CD8-positive, alpha-beta memory T cell (primary cell): ENCODE results near the gene IMMP1L. TPM values are rescaled to one million over a fixed set of nuclear protein-coding genes. Genes with fewer than 3 reads are reported as not detected.

ENCODE experiments used
- CTCF ChIA-PET: fragments of 350-600 bp; sonication (Branson Sonifier 250); formaldehyde crosslinking; loops from one replicate; lab custom pipeline; 2021; ENCODE audit warnings: antibody characterized with exemption; lab: Charles Lee
- POLR2A ChIA-PET: fragments of 350-600 bp; sonication (Branson Sonifier 250); formaldehyde crosslinking; loops from one replicate; lab custom pipeline; 2021; ENCODE audit warnings: antibody characterized with exemption; lab: Charles Lee
- DNase-seq, 5 donors: peaks; one replicate each; pipeline versions ENCODE4 v3.0.0 to v3.0.0-alpha.2; 2020 to 2022; ENCODE audit warnings: mixed read lengths in 1 of 5
- H3K27ac ChIP-seq: one replicate; pipeline ENCODE4 v1.7.0; 2013; ENCODE audit warnings: low read depth, mild to moderate bottlenecking, low read length, moderate library complexity
- H3K27me3 ChIP-seq: 2 replicates; pipeline ENCODE4 v1.7.0; 2013; ENCODE audit warnings: low read length, mild to moderate bottlenecking; ENCODE audit not compliant: insufficient read depth, poor library complexity, severe bottlenecking
- H3K36me3 ChIP-seq: 2 replicates; pipeline ENCODE4 v1.7.0; 2013; ENCODE audit warnings: mild to moderate bottlenecking, low read length, moderate library complexity; ENCODE audit not compliant: insufficient read depth
- H3K4me1 ChIP-seq: 2 replicates; pipeline ENCODE4 v1.7.0; 2013; ENCODE audit warnings: mild to moderate bottlenecking, low read length, moderate library complexity; ENCODE audit not compliant: insufficient read depth
- H3K4me3 ChIP-seq: 2 replicates; pipeline ENCODE4 v1.7.0; 2013; ENCODE audit warnings: mild to moderate bottlenecking, low read length
- H3K9me3 ChIP-seq: 2 replicates; pipeline ENCODE4 v1.7.0; 2013; ENCODE audit warnings: mild to moderate bottlenecking, low read length
- H3K27ac Mint-ChIP-seq, 8 donors: one replicate each; pipeline ENCODE4 v1.8.0; 2020 to 2021; ENCODE audit warnings: mixed read lengths in 8 of 8, mild to moderate bottlenecking in 6 of 8, inconsistent platforms in 3 of 8, moderate library complexity in 3 of 8
- H3K27me3 Mint-ChIP-seq, 2 donors: one replicate each; pipeline ENCODE4 v1.8.0; 2020 to 2021; ENCODE audit warnings: mixed read lengths in 2 of 2, mild to moderate bottlenecking in 1 of 2, moderate library complexity in 1 of 2
- H3K36me3 Mint-ChIP-seq, 3 donors: one replicate each; pipeline ENCODE4 v1.8.0; 2020 to 2021; ENCODE audit warnings: mixed read lengths in 3 of 3, inconsistent platforms in 1 of 3, mild to moderate bottlenecking in 1 of 3
- H3K4me1 Mint-ChIP-seq, 3 donors: one replicate each; pipeline ENCODE4 v1.8.0; 2020 to 2021; ENCODE audit warnings: mixed read lengths in 3 of 3, inconsistent platforms in 1 of 3, mild to moderate bottlenecking in 1 of 3
- H3K4me3 Mint-ChIP-seq, 7 donors: one replicate each; pipeline ENCODE4 v1.8.0; 2020 to 2021; ENCODE audit warnings: mixed read lengths in 7 of 7, mild to moderate bottlenecking in 6 of 7, moderate library complexity in 4 of 7, inconsistent platforms in 2 of 7
- H3K9me3 Mint-ChIP-seq, 5 donors: one replicate each; pipeline ENCODE4 v1.8.0; 2020 to 2022; ENCODE audit warnings: mixed read lengths in 5 of 5, mild to moderate bottlenecking in 3 of 5, moderate library complexity in 2 of 5, inconsistent platforms in 1 of 5
- polyA plus RNA-seq: library from polyadenylated mRNA; unstranded; fragments of 300-500 nt; fragmentation: Illumina TruSeq; gene quantifications from one replicate; pipeline ENCODE4 v1.2.3, GENCODE V29; 2021
- total RNA-seq, 2 experiments: library from RNA; stranded (reverse); gene quantifications; one replicate each; pipeline ENCODE4 v1.2.3, GENCODE V29; 2021

IMMP1L gene, protein sequence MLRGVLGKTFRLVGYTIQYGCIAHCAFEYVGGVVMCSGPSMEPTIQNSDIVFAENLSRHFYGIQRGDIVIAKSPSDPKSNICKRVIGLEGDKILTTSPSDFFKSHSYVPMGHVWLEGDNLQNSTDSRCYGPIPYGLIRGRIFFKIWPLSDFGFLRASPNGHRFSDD
- 10 to 100 TPM; 22.1 to 27.2 TPM for total RNA-seq
- 54.5 TPM for polyA plus RNA-seq

GRCh38 chr11:31509429-31510345 is at the start of gene IMMP1L, which contains the start of gene ELP4:
IMMP1L (minus strand) TSS chr11:31509622; CDS start chr11:31463276, 46,346 bp downstream.
ELP4 (plus strand) TSS chr11:31509767; CDS start chr11:31509785, 18 bp downstream.
- Mint-ChIP-seq H3K9me3 (no peaks in the 10 kb centered on the region), H3K36me3 (peaks cover 0 to 23% (median 3%) of the 10 kb centered on the region in 3 donors), H3K4me3 (peak within 1 kb of the TSS; percentile 94 to 100 (median 99)), H3K27me3 (peaks cover 0 to 1% of the 10 kb centered on the region in 2 donors), H3K4me1 (peaks cover 46 to 63% (median 57%) of the 10 kb centered on the region in 3 donors), H3K27ac (peak within 1 kb of the TSS; percentile 94 to 100 (median 99))
- ChIA-PET CTCF (no interaction called here), POLR2A (no interaction called here)
- Histone ChIP-seq H3K4me1 (peaks cover 35% of the 10 kb centered on the region), H3K27ac (peak within 1 kb of the TSS; percentile 91), H3K4me3 (peak within 1 kb of the TSS; percentile 90), H3K27me3 (no peaks in the 10 kb centered on the region), H3K36me3 (no peaks in the 10 kb centered on the region), H3K9me3 (no peaks in the 10 kb centered on the region)
- DNase-seq = peak; percentile 91 to 97 (median 94)

GRCh38 chr11:31558001-31558400 is 48.6 kb upstream of the IMMP1L start:
- no peaks in the 10 kb centered on the region for H3K4me1 Mint-ChIP-seq
- no peaks in the 10 kb centered on the region for H3K27me3 Mint-ChIP-seq
- Histone ChIP-seq H3K36me3 (no peaks in the 10 kb centered on the region), H3K27ac (no peak overlapping the region), H3K9me3 (no peaks in the 10 kb centered on the region), H3K27me3 (no peaks in the 10 kb centered on the region), H3K4me3 (no peak overlapping the region), H3K4me1 (no peaks in the 10 kb centered on the region)
- POLR2A ChIA-PET = no interaction called here
- H3K36me3 Mint-ChIP-seq = peaks cover 0 to 1% (median 0%) of the 10 kb centered on the region in 3 donors
- DNase-seq = no peak
- CTCF ChIA-PET = no interaction called here
- no peaks in the 10 kb centered on the region for H3K9me3 Mint-ChIP-seq
- H3K4me3 Mint-ChIP-seq = no peak overlapping the region
- H3K27ac Mint-ChIP-seq = no peak overlapping the region

- no peak overlapping the region for H3K4me3 Mint-ChIP-seq
Observed at GRCh38 chr11:31555938-31556337, 46.5 kb upstream of the IMMP1L start.

DNA sequence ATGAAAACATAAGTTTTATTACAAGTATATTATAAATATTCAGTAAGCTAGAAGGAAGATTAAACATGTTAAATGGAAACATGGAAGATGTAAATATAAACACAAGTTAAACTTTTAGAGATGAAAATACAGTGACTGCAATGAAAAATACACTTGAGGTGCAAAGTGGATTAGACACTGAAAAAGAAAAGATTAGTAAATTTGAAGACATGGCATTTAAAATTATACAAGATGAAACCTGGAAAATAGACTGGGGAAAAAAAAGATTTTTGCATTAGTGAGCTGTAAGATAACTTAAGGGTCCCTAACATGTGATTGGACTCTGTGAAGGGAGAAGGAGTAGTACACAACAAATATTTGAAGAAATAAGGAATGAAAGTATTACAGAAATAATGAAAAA is 33.4 kb upstream of the IMMP1L start:
- Mint-ChIP-seq H3K4me1 (no peaks in the 10 kb centered on the region), H3K9me3 (peaks cover 0 to 4% (median 0%) of the 10 kb centered on the region in 5 donors), H3K4me3 (no peak overlapping the region), H3K27me3 (no peaks in the 10 kb centered on the region), H3K27ac (no peak overlapping the region), H3K36me3 (peaks cover 18 to 46% (median 45%) of the 10 kb centered on the region in 3 donors)
- no peaks in the 10 kb centered on the region for H3K4me1 ChIP-seq
- ChIA-PET POLR2A (no interaction called here), CTCF (no interaction called here)
- no peak overlapping the region for H3K4me3 ChIP-seq
- no peaks in the 10 kb centered on the region for H3K27me3 ChIP-seq
- no peak overlapping the region for H3K27ac ChIP-seq
- no peaks in the 10 kb centered on the region for H3K9me3 ChIP-seq
- no peak for DNase-seq
- H3K36me3 ChIP-seq = peaks cover 12% of the 10 kb centered on the region

More at GRCh38 chr11:31555938-31556337, 46.5 kb upstream of the IMMP1L start:
- Histone ChIP-seq H3K4me3 (no peak overlapping the region), H3K27ac (no peak overlapping the region), H3K27me3 (no peaks in the 10 kb centered on the region), H3K9me3 (no peaks in the 10 kb centered on the region), H3K4me1 (no peaks in the 10 kb centered on the region), H3K36me3 (no peaks in the 10 kb centered on the region)
- Mint-ChIP-seq H3K4me1 (peaks cover 0 to 3% (median 0%) of the 10 kb centered on the region in 3 donors), H3K27me3 (no peaks in the 10 kb centered on the region), H3K9me3 (no peaks in the 10 kb centered on the region), H3K27ac (no peak overlapping the region), H3K36me3 (no peaks in the 10 kb centered on the region)
- no peak for DNase-seq
- ChIA-PET CTCF (no interaction called here), POLR2A (no interaction called here)

DNA sequence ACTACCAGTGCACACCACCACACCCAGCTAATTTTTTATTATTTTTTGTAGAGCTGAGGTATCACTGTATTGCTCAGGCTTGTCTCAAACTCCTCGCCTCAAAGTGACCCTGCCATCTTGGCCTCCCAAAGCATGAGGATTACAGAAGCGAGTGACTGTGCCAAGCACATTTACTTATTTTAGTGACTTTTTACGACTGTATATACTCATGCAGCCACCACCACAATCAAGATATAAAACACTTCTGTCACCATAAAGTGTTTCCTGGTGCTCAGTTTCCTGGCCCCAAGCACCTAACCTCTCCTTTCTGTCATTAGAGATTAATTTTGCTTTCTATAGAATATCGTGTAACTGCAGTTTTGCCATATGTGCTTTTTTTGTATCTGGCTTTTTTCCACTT is 26.1 kb upstream of the IMMP1L start:
- H3K36me3 ChIP-seq = no peaks in the 10 kb centered on the region
- Mint-ChIP-seq H3K27me3 (no peaks in the 10 kb centered on the region), H3K36me3 (peaks cover 5 to 30% (median 17%) of the 10 kb centered on the region in 3 donors), H3K4me3 (no peak overlapping the region), H3K27ac (no peak overlapping the region), H3K9me3 (no peaks in the 10 kb centered on the region), H3K4me1 (peaks cover 0 to 6% (median 0%) of the 10 kb centered on the region in 3 donors)
- no peaks in the 10 kb centered on the region for H3K9me3 ChIP-seq
- H3K4me3 ChIP-seq = no peak overlapping the region
- DNase-seq = no peak
- H3K4me1 ChIP-seq = no peaks in the 10 kb centered on the region
- POLR2A ChIA-PET = no interaction called here
- H3K27ac ChIP-seq = no peak overlapping the region
- CTCF ChIA-PET = no interaction called here
- no peaks in the 10 kb centered on the region for H3K27me3 ChIP-seq

DNA sequence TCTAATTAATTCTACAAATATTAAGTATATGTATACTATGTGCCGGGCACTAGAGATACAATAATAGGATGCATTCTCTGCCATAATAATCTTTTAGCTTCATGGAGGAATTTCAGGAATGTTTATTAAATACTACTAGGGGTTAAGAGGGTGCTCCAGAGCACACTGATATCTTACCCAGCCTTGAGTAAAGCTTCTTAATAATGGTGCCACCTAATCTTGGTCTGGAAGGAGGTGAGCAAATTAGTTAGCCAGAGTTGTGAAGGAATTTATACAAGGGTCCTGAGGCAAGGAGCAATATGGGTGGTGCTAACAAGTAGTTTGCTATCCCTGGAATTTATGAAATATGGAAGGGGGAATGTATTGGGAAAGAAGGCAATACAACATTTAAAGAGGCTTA is 21.9 kb upstream of the IMMP1L start:
- no peak overlapping the region for H3K27ac Mint-ChIP-seq
- no peak overlapping the region for H3K4me3 ChIP-seq
- no peak for DNase-seq
- H3K4me1 ChIP-seq = no peaks in the 10 kb centered on the region
- H3K27ac ChIP-seq = no peak overlapping the region
- no peaks in the 10 kb centered on the region for H3K9me3 ChIP-seq
- H3K4me1 Mint-ChIP-seq = peaks cover 0 to 6% (median 2%) of the 10 kb centered on the region in 3 donors
- H3K27me3 ChIP-seq = no peaks in the 10 kb centered on the region
- POLR2A ChIA-PET = no interaction called here
- no peaks in the 10 kb centered on the region for H3K36me3 ChIP-seq
- no peak overlapping the region for H3K4me3 Mint-ChIP-seq
- CTCF ChIA-PET = no interaction called here
- H3K27me3 Mint-ChIP-seq = no peaks in the 10 kb centered on the region
- H3K36me3 Mint-ChIP-seq = peaks cover 4 to 9% (median 5%) of the 10 kb centered on the region in 3 donors
- no peaks in the 10 kb centered on the region for H3K9me3 Mint-ChIP-seq

- no peaks in the 10 kb centered on the region for H3K36me3 ChIP-seq
- ChIA-PET POLR2A (no interaction called here), CTCF (no interaction called here)
- H3K4me3 ChIP-seq = no peak overlapping the region
- no peaks in the 10 kb centered on the region for H3K9me3 Mint-ChIP-seq
- no peaks in the 10 kb centered on the region for H3K27me3 Mint-ChIP-seq
- no peak overlapping the region for H3K4me3 Mint-ChIP-seq
- no peak for DNase-seq
- H3K36me3 Mint-ChIP-seq = peaks cover 6 to 9% (median 8%) of the 10 kb centered on the region in 3 donors
- peak overlapping the region in 1 of 8 donors; percentile 17 for H3K27ac Mint-ChIP-seq
- H3K4me1 Mint-ChIP-seq = peaks cover 0 to 6% (median 2%) of the 10 kb centered on the region in 3 donors
- H3K9me3 ChIP-seq = no peaks in the 10 kb centered on the region
- H3K27ac ChIP-seq = no peak overlapping the region
- H3K27me3 ChIP-seq = no peaks in the 10 kb centered on the region
- no peaks in the 10 kb centered on the region for H3K4me1 ChIP-seq
Observed at GRCh38 chr11:31529701-31530100, 20.3 kb upstream of the IMMP1L start.

GRCh38 chr11:31529189-31529588 is 19.8 kb upstream of the IMMP1L start:
- peaks cover 0 to 6% (median 2%) of the 10 kb centered on the region in 3 donors for H3K4me1 Mint-ChIP-seq
- Histone ChIP-seq H3K27me3 (no peaks in the 10 kb centered on the region), H3K9me3 (no peaks in the 10 kb centered on the region), H3K4me3 (no peak overlapping the region), H3K36me3 (no peaks in the 10 kb centered on the region), H3K4me1 (no peaks in the 10 kb centered on the region), H3K27ac (no peak overlapping the region)
- H3K36me3 Mint-ChIP-seq = peaks cover 6 to 10% (median 6%) of the 10 kb centered on the region in 3 donors
- no peak for DNase-seq
- H3K27ac Mint-ChIP-seq = no peak overlapping the region
- no peaks in the 10 kb centered on the region for H3K27me3 Mint-ChIP-seq
- POLR2A ChIA-PET = no interaction called here
- CTCF ChIA-PET = no interaction called here
- no peak overlapping the region for H3K4me3 Mint-ChIP-seq
- H3K9me3 Mint-ChIP-seq = no peaks in the 10 kb centered on the region
